Thyroid gland (tissue), 4 donors: ENCODE results near the gene ELAVL4. TPM values are rescaled to one million over a fixed set of nuclear protein-coding genes. Genes with fewer than 3 reads are reported as not detected.
A peak's percentile ranks its signal among the peaks of the same experiment; 100 is the strongest.

Experiments
- DNase-seq, 2 donors: peaks; one replicate each; pipeline ENCODE4 v3.0.0-alpha.2; 2019
- H3K27ac ChIP-seq, 3 donors: fragments of 200-600 bp; sonication (generic); 1 replicate in 2 of 3; 2 replicates in 1 of 3; pipeline ENCODE4 v1.5.1; 2016 to 2019; ENCODE audit warnings: mild to moderate bottlenecking in 1 of 3, moderate library complexity in 1 of 3
- H3K27me3 ChIP-seq: fragments of 200-600 bp; sonication (generic); one replicate; pipeline ENCODE4 v1.5.1; 2019
- H3K36me3 ChIP-seq, 2 donors: fragments of 200-600 bp; sonication (generic); one replicate each; pipeline ENCODE4 v1.5.1; 2016 to 2019
- H3K4me1 ChIP-seq, 2 donors: fragments of 200-600 bp; sonication (generic); one replicate each; pipeline ENCODE4 v1.5.1; 2017 to 2019
- H3K4me3 ChIP-seq, 3 donors: fragments of 200-600 bp; sonication (generic); replicated peaks in 1 of 3; 1 replicate in 2 of 3; 2 replicates in 1 of 3; pipeline ENCODE4 v1.5.1; 2016; ENCODE audit warnings: mild to moderate bottlenecking in 1 of 3
- H3K9me3 ChIP-seq: fragments of 200-600 bp; sonication (generic); one replicate; pipeline ENCODE4 v1.5.1; 2017
- CTCF ChIP-seq, 6 experiments: fragments of 200-600 bp in 3 of 6; fragments of 450-650 bp in 3 of 6; sonication (generic) in 3 of 6; IDR thresholded peaks; one replicate each; pipeline ENCODE4 v1.5.1; 2016 to 2019; ENCODE audit warnings: antibody characterized with exemption in 6 of 6, mild to moderate bottlenecking in 2 of 6, inconsistent platforms in 1 of 6, moderate library complexity in 1 of 6
- POLR2A ChIP-seq, 2 donors: fragments of 450-650 bp; IDR thresholded peaks; one replicate each; pipeline ENCODE4 v1.6.1; 2017; ENCODE audit warnings: antibody characterized with exemption in 2 of 2, mild to moderate bottlenecking in 2 of 2, moderate library complexity in 1 of 2
- WGBS, 2 donors: methylation state at CpG; one replicate each; pipeline ENCODE4 v1.1.5; 2017; 5-methylcytosine and 5-hydroxymethylcytosine counted together
- intact Hi-C: fragments of 100-400 bp; cut with DNase I; formaldehyde crosslinking; loops from one replicate; pipeline ENCODE4 v1.15.1; 2023
- total RNA-seq, 4 donors: library from RNA; depleted of rRNA; stranded (reverse); fragments of >200 nt; gene quantifications; one replicate each; pipeline ENCODE4 v1.2.3, GENCODE V29; 2016

Gene ELAVL4
- total RNA-seq, 4 donors from 2014 or later: not detected

- H3K36me3 ChIP-seq: no peaks in the 10 kb centered on the region
- intact Hi-C loops: no loop called here
- H3K4me1 ChIP-seq: no peaks in the 10 kb centered on the region
- WGBS, 2 donors: 69 to 76% methylated on average over 4 to 7 of the region's 8 CpGs
- H3K4me3 ChIP-seq: no peak overlapping the region
- TF ChIP-seq CTCF (IDR thresholded peaks at IDR 0.05) (no peak), POLR2A (IDR thresholded peaks at IDR 0.05) (no peak)
- H3K9me3 ChIP-seq: no peaks in the 10 kb centered on the region
- H3K27me3 ChIP-seq: no peaks in the 10 kb centered on the region
- H3K27ac ChIP-seq: no peak overlapping the region
- DNase-seq: no peak
These were observed 106.0 kb downstream of the ELAVL4 start for GRCh38 chr1:50214717-50215116.

GRCh38 chr1:50218344-50219120, 109.8 kb downstream of the ELAVL4 start:
- no peak overlapping the region for H3K27ac ChIP-seq
- intact Hi-C loops: no loop called here
- DNase-seq: no peak
- no peaks in the 10 kb centered on the region for H3K36me3 ChIP-seq
- H3K9me3 ChIP-seq: no peaks in the 10 kb centered on the region
- no peaks in the 10 kb centered on the region for H3K27me3 ChIP-seq
- no peaks in the 10 kb centered on the region for H3K4me1 ChIP-seq
- WGBS, 2 donors: 89% methylated on average over 7 of the region's 7 CpGs
- no peak overlapping the region for H3K4me3 ChIP-seq
- TF ChIP-seq CTCF (IDR thresholded peaks at IDR 0.05) (no peak), POLR2A (IDR thresholded peaks at IDR 0.05) (no peak)

GRCh38 chr1:50228871-50229384, 120.2 kb downstream of the ELAVL4 start:
- intact Hi-C loops: no loop called here
- DNase-seq: no peak
- Histone ChIP-seq H3K27ac (no peak overlapping the region), H3K4me1 (peaks cover 20 to 26% of the 10 kb centered on the region in 2 donors), H3K9me3 (no peaks in the 10 kb centered on the region), H3K4me3 (no peak overlapping the region), H3K36me3 (no peaks in the 10 kb centered on the region), H3K27me3 (no peaks in the 10 kb centered on the region)
- 88 to 96% methylated on average over 4 of the region's 4 CpGs for WGBS, 2 donors
- TF ChIP-seq CTCF (IDR thresholded peaks at IDR 0.05) (no peak), POLR2A (IDR thresholded peaks at IDR 0.05) (no peak)

- H3K36me3 ChIP-seq: no peaks in the 10 kb centered on the region
- TF ChIP-seq POLR2A (IDR thresholded peaks at IDR 0.05) (no peak), CTCF (IDR thresholded peaks at IDR 0.05) (no peak)
- no peak overlapping the region for H3K4me3 ChIP-seq
- H3K27ac ChIP-seq: peak overlapping the region in 2 of 3 donors; percentile 64
- H3K9me3 ChIP-seq: no peaks in the 10 kb centered on the region
- H3K4me1 ChIP-seq: peaks cover 20 to 26% of the 10 kb centered on the region in 2 donors
- WGBS, 2 donors: 22 to 25% methylated on average over 5 of the region's 5 CpGs
- H3K27me3 ChIP-seq: no peaks in the 10 kb centered on the region
- DNase-seq: peak; percentile 27 to 29
- intact Hi-C loops: no loop called here
These were observed 122.5 kb downstream of the ELAVL4 start for GRCh38 chr1:50231209-50231608.

GRCh38 chr1:50232336-50232735, 123.6 kb downstream of the ELAVL4 start:
- no peak overlapping the region for H3K4me3 ChIP-seq
- no peaks in the 10 kb centered on the region for H3K27me3 ChIP-seq
- H3K36me3 ChIP-seq: no peaks in the 10 kb centered on the region
- peaks cover 28 to 32% of the 10 kb centered on the region in 2 donors for H3K4me1 ChIP-seq
- TF ChIP-seq CTCF (IDR thresholded peaks at IDR 0.05) (no peak), POLR2A (IDR thresholded peaks at IDR 0.05) (no peak)
- peak overlapping the region in 1 of 3 donors; percentile 30 for H3K27ac ChIP-seq
- intact Hi-C loops: no loop called here
- peak; percentile 49 to 59 for DNase-seq
- no peaks in the 10 kb centered on the region for H3K9me3 ChIP-seq
- 12 to 32% methylated on average over 3 of the region's 3 CpGs for WGBS, 2 donors
